Measurements from ENCODE around the gene PPM1B. TPM values are rescaled to one million over a fixed set of nuclear protein-coding genes. Genes with fewer than 3 reads are reported as not detected.

Gene PPM1B
- total and polyA plus RNA-seq, 10 of the 15 experiments (the other 5 are each of a cell fraction or from before 2014, with no cell fraction given) = 12.5 to 53.4 (median 33.7) TPM

- TF ChIP-seq ZBTB40 (IDR thresholded peaks at IDR 0.05; ENCODE audit: borderline replicate concordance) (peak; percentile 57; the same call in 1 of the 2 replicates), BMI1 (IDR thresholded peaks at IDR 0.05; ENCODE audit: borderline replicate concordance) (no peak), PML (IDR thresholded peaks at IDR 0.05; ENCODE audit: low read length) (no peak), NR2C1 (IDR thresholded peaks at IDR 0.05) (no peak), ASH2L (IDR thresholded peaks at IDR 0.05; ENCODE audit: borderline replicate concordance, low read depth) (no peak), IKZF1 (conservative IDR thresholded peaks at IDR 0.05) (peak; percentile 84; the same call in 1 of the 2 replicates), EP300 (IDR thresholded peaks at IDR 0.05; ENCODE audit: borderline replicate concordance in 1 of 2, control insufficient read depth in 1 of 2, low read depth in 2 of 2, low read length in 2 of 2) (no peak), HCFC1 (IDR thresholded peaks at IDR 0.05; ENCODE audit: low read length) (no peak; the same call in none of the 2 replicates), SP1 (IDR thresholded peaks at IDR 0.05; ENCODE audit: low read depth, low read length) (peak; percentile 90), MEF2A (IDR thresholded peaks at IDR 0.05; ENCODE audit: insufficient read depth, low read depth, low read length) (no peak), BACH1 (IDR thresholded peaks at IDR 0.05; ENCODE audit: borderline replicate concordance) (0 out of 2 replicates have a peak, but pooled peaks have one; percentile 47), FOXM1 (IDR thresholded peaks at IDR 0.05; ENCODE audit: low read depth, low read length) (peak; percentile 83), ATF7 (IDR thresholded peaks at IDR 0.05; ENCODE audit: low read depth) (peak; percentile 81), ZBED1 (IDR thresholded peaks at IDR 0.05; ENCODE audit: borderline replicate concordance) (no peak), STAT3 (IDR thresholded peaks at IDR 0.05; ENCODE audit: low read depth, low read length) (no peak), HDGF (IDR thresholded peaks at IDR 0.05) (no peak), NRF1 (conservative IDR thresholded peaks at IDR 0.05; ENCODE audit: low read depth, low read length) (0 out of 2 replicates have a peak, but pooled peaks have one; percentile 22), KLF5 (IDR thresholded peaks at IDR 0.05; ENCODE audit: partially characterized antibody) (peak; percentile 94), ZNF217 (IDR thresholded peaks at IDR 0.05) (no peak), STAT1 (conservative IDR thresholded peaks at IDR 0.05) (peak; percentile 84; the same call in 1 of the 2 replicates), POLR2AphosphoS2 (IDR thresholded peaks at IDR 0.05; ENCODE audit: low read depth, low read length) (no peak), SREBF1 (IDR thresholded peaks at IDR 0.05; ENCODE audit: low read length) (no peak), EGR1 (IDR thresholded peaks at IDR 0.05; ENCODE audit: borderline replicate concordance in 1 of 2, low read depth in 2 of 2, low read length in 2 of 2) (peak in 1 of 2 experiments; percentile 82; a peak in 2 of 3 replicates), BHLHE40 (IDR thresholded peaks at IDR 0.05; ENCODE audit: borderline replicate concordance in 1 of 2, low read depth in 2 of 2, low read length in 1 of 2) (peak in 1 of 2 experiments; percentile 65; a peak in 1 of 4 replicates), SUZ12 (IDR thresholded peaks at IDR 0.05; ENCODE audit: unreplicated experiment) (no peak)
- TF ChIP-seq, protein P1, sequence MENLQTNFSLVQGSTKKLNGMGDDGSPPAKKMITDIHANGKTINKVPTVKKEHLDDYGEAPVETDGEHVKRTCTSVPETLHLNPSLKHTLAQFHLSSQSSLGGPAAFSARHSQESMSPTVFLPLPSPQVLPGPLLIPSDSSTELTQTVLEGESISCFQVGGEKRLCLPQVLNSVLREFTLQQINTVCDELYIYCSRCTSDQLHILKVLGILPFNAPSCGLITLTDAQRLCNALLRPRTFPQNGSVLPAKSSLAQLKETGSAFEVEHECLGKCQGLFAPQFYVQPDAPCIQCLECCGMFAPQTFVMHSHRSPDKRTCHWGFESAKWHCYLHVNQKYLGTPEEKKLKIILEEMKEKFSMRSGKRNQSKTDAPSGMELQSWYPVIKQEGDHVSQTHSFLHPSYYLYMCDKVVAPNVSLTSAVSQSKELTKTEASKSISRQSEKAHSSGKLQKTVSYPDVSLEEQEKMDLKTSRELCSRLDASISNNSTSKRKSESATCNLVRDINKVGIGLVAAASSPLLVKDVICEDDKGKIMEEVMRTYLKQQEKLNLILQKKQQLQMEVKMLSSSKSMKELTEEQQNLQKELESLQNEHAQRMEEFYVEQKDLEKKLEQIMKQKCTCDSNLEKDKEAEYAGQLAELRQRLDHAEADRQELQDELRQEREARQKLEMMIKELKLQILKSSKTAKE (IDR thresholded peaks at IDR 0.05; ENCODE audit: low read depth, poor library complexity, severe bottlenecking) = peak; percentile 83
These were observed 581 bp upstream of the PPM1B start (continued) for GRCh38 chr2:44167908-44168680.

Data from GM12878 (cell line).